RWPE2 (cell line): Measurements from ENCODE around the gene SPIN1.
"Not testable (repeated sequence)": the region's sequence is repeated elsewhere in the genome, so short reads cannot be mapped to it uniquely, and the experiment has no call there.

Experiments used
- ATAC-seq: fragments of 200-7000 bp; cut with Tn5 transposase; 3 replicates; pipeline ENCODE4 v1.9.1; 2021; ENCODE audit warnings: low read depth
- DNase-seq: peaks from one replicate; pipeline ENCODE4 v3.0.0-alpha.2; 2020; ENCODE audit warnings: low spot score
- H3K27ac ChIP-seq: fragments of 450-650 bp; 2 replicates; pipeline ENCODE4 v1.5.1; 2017; ENCODE audit warnings: mild to moderate bottlenecking; ENCODE audit not compliant: poor library complexity, severe bottlenecking
- H3K27me3 ChIP-seq: fragments of 250-450 bp; sonication (Bioruptor Pico); 2 replicates; pipeline ENCODE4 v1.5.1; 2021; ENCODE audit warnings: mild to moderate bottlenecking, moderate library complexity; ENCODE audit not compliant: insufficient read depth, poor library complexity, severe bottlenecking
- H3K36me3 ChIP-seq: fragments of 250-450 bp; sonication (Bioruptor Pico); 2 replicates; pipeline ENCODE4 v1.5.1; 2020; ENCODE audit warnings: low read depth, mild to moderate bottlenecking, moderate library complexity
- H3K4me1 ChIP-seq: fragments of 250-450 bp; sonication (Bioruptor Pico); 2 replicates; pipeline ENCODE4 v1.5.1; 2021; ENCODE audit warnings: mild to moderate bottlenecking, moderate library complexity; ENCODE audit not compliant: insufficient read depth, poor library complexity, severe bottlenecking
- H3K4me3 ChIP-seq: fragments of 250-450 bp; sonication (Bioruptor Pico); 2 replicates; pipeline ENCODE4 v1.5.1; 2021; ENCODE audit warnings: mild to moderate bottlenecking, moderate library complexity; ENCODE audit not compliant: severe bottlenecking
- H3K9me3 ChIP-seq: fragments of 250-450 bp; sonication (Bioruptor Pico); 2 replicates; pipeline ENCODE4 v1.5.1; 2021; ENCODE audit warnings: mild to moderate bottlenecking, moderate library complexity; ENCODE audit not compliant: severe bottlenecking
- TF ChIP-seq, protein P1 (sequence below): fragments of 450-650 bp; IDR thresholded peaks from one replicate; pipeline ENCODE4 v1.5.1; 2017; ENCODE audit warnings: mild to moderate bottlenecking, moderate library complexity; ENCODE audit not compliant: poor library complexity, severe bottlenecking

Gene SPIN1

DNA sequence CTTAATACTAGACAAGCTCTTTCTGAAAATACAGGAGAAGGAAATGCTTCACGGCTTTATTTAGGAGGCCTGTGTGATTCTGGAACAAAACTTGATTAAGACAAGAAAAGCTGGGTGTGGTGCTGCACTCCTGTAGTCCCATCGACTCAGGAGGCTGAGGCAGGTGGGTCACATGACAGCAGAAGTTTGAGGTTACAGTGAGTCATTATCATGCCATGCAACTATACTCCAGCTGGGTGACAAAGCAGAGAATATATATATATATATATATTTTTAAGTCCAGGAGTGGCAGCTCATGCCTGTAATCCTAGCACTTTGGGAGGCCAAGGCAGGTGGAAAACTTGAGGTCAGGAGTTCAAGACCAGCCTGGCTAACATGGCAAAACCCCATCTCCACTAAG lies 33.1 kb upstream of the SPIN1 start:
- TF ChIP-seq, protein P1, sequence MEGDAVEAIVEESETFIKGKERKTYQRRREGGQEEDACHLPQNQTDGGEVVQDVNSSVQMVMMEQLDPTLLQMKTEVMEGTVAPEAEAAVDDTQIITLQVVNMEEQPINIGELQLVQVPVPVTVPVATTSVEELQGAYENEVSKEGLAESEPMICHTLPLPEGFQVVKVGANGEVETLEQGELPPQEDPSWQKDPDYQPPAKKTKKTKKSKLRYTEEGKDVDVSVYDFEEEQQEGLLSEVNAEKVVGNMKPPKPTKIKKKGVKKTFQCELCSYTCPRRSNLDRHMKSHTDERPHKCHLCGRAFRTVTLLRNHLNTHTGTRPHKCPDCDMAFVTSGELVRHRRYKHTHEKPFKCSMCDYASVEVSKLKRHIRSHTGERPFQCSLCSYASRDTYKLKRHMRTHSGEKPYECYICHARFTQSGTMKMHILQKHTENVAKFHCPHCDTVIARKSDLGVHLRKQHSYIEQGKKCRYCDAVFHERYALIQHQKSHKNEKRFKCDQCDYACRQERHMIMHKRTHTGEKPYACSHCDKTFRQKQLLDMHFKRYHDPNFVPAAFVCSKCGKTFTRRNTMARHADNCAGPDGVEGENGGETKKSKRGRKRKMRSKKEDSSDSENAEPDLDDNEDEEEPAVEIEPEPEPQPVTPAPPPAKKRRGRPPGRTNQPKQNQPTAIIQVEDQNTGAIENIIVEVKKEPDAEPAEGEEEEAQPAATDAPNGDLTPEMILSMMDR, result no peak
- H3K36me3 ChIP-seq, result no peaks in the 10 kb centered on the region
- H3K4me3 ChIP-seq, result no peak overlapping the region
- no peaks in the 10 kb centered on the region for H3K9me3 ChIP-seq
- peaks cover 3% of the 10 kb centered on the region for H3K4me1 ChIP-seq
- DNase-seq (no peak), ATAC-seq (peak; percentile 88)
- H3K27me3 ChIP-seq, result no peaks in the 10 kb centered on the region
- peak overlapping the region; percentile 6 for H3K27ac ChIP-seq

DNA sequence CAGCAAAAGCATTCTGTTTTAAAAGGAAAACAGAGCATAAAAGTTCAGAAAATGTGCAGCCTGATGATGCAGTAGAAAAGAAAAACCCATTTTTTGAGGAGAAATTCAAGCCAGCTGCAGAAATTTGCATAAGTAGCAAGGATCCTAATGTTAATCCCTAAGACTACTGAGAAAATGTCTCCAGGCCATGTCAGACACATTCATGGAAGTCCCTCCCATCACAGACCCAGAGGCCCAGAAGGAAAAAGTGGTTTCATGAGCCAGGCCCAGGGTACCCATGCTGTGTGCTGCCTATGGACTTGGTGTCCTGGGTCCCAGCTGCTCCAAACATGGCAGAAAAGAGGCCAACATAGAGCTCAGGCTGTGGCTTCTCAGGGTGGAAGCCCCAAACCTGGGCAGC lies 31.0 kb upstream of the SPIN1 start:
- H3K4me3 ChIP-seq, H3K36me3 ChIP-seq, ATAC-seq, H3K4me1 ChIP-seq, H3K9me3 ChIP-seq, DNase-seq, H3K27ac ChIP-seq, H3K27me3 ChIP-seq: not testable (repeated sequence)

DNA sequence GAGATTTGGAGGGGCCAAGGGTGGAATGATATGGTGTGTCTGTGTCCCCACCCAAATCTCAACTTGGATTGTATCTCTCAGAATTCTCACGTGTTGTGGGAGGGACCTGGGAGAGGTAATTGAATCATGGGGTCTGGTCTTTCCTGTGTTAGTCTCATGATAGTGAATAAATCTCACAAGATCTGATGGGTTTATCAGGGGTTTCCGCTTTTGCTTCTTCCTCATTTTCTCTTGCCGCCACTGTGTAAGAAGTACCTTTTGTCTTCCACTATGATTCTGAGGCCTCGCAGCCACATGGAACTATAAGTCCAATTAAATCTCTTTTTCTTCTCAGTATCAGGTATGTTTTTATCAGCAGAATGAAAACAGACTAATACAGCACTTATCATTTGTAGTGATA lies 29.5 kb upstream of the SPIN1 start:
- no peak overlapping the region for H3K4me3 ChIP-seq
- no peaks in the 10 kb centered on the region for H3K9me3 ChIP-seq
- no peaks in the 10 kb centered on the region for H3K36me3 ChIP-seq
- no peaks in the 10 kb centered on the region for H3K27me3 ChIP-seq
- ATAC-seq, result no peak
- no peak for DNase-seq
- peaks cover 3% of the 10 kb centered on the region for H3K4me1 ChIP-seq
- TF ChIP-seq, protein P1, result no peak
- H3K27ac ChIP-seq, result no peak overlapping the region

DNA sequence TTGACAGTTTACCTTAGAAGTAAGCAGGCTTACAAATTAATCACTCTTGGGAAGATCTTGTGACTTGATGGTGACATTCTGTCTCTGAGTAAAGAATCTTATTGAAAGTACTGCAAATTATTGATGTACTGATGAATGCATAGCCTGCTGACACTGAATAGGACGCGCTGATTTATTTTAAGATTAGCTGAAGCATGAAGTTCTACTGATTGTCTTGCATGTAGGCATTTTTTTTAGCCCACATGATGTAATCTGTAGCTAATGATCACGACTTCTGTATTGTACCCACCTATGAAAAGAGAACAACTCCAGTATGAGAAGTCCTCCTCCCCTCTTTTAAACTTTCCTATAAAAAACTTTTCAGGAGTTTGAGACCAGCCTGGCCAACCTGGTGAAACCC lies 28.3 kb upstream of the SPIN1 start:
- TF ChIP-seq, protein P1, result no peak
- ATAC-seq (no peak), DNase-seq (no peak)
- H3K4me1 ChIP-seq, result peaks cover 3% of the 10 kb centered on the region
- no peaks in the 10 kb centered on the region for H3K9me3 ChIP-seq
- H3K27ac ChIP-seq, result no peak overlapping the region
- H3K27me3 ChIP-seq, result no peaks in the 10 kb centered on the region
- H3K36me3 ChIP-seq, result no peaks in the 10 kb centered on the region
- no peak overlapping the region for H3K4me3 ChIP-seq

DNA sequence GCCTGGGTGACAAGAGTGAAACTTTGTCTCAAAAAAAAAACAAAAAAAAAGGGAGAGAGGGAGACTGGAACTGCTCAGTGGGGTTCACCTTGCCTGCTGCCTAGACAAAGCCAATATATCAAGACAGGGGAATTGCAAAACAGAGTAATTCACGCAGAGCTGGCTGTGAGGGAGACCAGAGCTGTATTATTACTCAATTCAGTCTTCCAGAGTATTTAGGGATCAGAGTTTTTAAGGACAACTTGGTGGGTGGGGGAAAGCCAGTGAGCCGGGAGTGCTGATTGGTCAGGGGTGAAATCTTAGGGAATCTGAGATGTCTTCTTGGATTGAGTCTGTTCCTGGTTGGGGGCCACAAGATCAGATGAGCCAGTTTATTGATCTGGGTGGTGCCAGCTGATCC lies 25.6 kb upstream of the SPIN1 start:
- no peaks in the 10 kb centered on the region for H3K27me3 ChIP-seq
- no peaks in the 10 kb centered on the region for H3K9me3 ChIP-seq
- ATAC-seq (no peak), DNase-seq (no peak)
- H3K4me3 ChIP-seq, result no peak overlapping the region
- H3K4me1 ChIP-seq, result no peaks in the 10 kb centered on the region
- no peaks in the 10 kb centered on the region for H3K36me3 ChIP-seq
- no peak overlapping the region for H3K27ac ChIP-seq
- TF ChIP-seq, protein P1, result no peak
